Measurements from ENCODE around the gene PEX26. TPM values are rescaled to one million over a fixed set of nuclear protein-coding genes. Genes with fewer than 3 reads are reported as not detected.
A peak's percentile ranks its signal among the peaks of the same experiment; 100 is the strongest.

PEX26 gene
- total and polyA plus RNA-seq, 2 of the 13 experiments (the other 11 are each of a cell fraction or from before 2014, with no cell fraction given), result 10.6 to 25.1 TPM

DNA sequence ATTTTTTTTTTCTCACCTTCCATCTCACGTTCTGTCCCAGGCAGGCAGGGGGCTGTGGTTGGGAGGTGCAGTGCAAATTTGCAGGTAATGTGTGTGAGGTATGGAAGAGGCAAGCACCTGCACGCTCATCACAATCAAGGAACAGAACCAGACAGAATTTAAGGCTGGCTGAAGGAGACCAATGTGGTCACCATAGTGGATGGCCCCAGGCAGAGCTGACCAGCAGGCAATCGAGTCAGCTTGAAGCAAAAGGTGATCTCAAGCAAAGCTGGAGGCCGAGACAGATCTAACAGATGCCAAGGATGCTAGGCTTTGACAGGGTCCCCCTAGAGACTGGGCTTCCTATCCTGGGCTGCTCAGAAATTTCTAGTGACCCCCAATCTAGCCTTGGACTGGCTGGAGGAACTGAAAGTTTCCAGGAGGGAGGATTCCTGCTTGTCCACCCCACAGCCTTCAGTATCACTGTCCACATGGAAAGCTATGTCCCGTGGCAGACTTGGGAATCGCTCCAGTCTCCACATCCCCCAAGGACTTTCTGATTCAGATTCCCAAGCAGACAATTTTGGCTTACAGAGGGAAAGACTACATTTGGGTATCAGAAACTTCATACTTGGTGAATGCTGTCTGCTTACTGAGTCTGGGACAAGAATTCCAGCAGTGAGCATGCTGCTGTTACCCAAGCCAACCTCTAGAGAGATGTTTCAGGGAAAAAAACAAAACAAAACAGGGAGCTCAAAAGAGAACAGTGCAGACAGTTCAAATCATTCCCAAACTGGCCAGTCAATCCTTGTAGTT, 44.4 kb upstream of the PEX26 start:
- FAIRE-seq (peak; percentile 53), DNase-seq (ENCODE audit: low spot score) (no peak), ATAC-seq (peak; percentile 62)
- no peak for TF ChIP-seq CENPT (CRISPR knock-in tag; IDR thresholded peaks at IDR 0.05; ENCODE audit: low read depth)
- TF ChIP-seq, protein P1, sequence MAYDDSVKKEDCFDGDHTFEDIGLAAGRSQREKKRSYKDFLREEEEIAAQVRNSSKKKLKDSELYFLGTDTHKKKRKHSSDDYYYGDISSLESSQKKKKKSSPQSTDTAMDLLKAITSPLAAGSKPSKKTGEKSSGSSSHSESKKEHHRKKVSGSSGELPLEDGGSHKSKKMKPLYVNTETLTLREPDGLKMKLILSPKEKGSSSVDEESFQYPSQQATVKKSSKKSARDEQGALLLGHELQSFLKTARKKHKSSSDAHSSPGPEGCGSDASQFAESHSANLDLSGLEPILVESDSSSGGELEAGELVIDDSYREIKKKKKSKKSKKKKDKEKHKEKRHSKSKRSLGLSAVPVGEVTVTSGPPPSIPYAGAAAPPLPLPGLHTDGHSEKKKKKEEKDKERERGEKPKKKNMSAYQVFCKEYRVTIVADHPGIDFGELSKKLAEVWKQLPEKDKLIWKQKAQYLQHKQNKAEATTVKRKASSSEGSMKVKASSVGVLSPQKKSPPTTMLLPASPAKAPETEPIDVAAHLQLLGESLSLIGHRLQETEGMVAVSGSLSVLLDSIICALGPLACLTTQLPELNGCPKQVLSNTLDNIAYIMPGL (CRISPR knock-in tag; IDR thresholded peaks at IDR 0.05; ENCODE audit: borderline replicate concordance in 1 of 2, low read depth in 1 of 2), result no peak
- TF ChIP-seq, protein P2, sequence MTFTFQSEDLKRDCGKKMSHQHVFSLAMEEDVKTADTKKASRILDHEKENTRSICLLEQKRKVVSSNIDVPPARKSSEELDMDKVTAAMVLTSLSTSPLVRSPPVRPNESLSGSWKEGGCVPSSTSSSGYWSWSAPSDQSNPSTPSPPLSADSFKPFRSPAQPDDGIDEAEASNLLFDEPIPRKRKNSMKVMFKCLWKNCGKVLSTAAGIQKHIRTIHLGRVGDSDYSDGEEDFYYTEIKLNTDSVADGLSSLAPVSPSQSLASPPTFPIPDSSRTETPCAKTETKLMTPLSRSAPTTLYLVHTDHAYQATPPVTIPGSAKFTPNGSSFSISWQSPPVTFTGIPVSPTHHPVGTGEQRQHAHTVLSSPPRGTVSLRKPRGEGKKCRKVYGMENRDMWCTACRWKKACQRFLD (CRISPR knock-in tag; IDR thresholded peaks at IDR 0.05; ENCODE audit: borderline replicate concordance), result no peak
- no peak for TF ChIP-seq ZNF136 (CRISPR knock-in tag; IDR thresholded peaks at IDR 0.05; ENCODE audit: low read depth)
- TF ChIP-seq, protein P3, sequence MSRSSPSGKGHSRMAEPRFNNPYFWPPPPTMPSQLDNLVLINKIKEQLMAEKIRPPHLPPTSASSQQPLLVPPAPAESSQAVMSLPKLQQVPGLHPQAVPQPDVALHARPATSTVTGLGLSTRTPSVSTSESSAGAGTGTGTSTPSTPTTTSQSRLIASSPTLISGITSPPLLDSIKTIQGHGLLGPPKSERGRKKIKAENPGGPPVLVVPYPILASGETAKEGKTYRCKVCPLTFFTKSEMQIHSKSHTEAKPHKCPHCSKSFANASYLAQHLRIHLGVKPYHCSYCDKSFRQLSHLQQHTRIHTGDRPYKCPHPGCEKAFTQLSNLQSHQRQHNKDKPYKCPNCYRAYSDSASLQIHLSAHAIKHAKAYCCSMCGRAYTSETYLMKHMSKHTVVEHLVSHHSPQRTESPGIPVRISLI (CRISPR knock-in tag; IDR thresholded peaks at IDR 0.05; ENCODE audit: borderline replicate concordance), result peak; percentile 50; the same call in 1 of the 2 replicates
- TF ChIP-seq ZNF768 (CRISPR knock-in tag; IDR thresholded peaks at IDR 0.05), result no peak
- Histone ChIP-seq H3K27me3 (ENCODE audit: control insufficient read depth in 1 of 2, insufficient read depth in 2 of 2, low read length in 2 of 2) (peaks cover 0 to 8% of the 10 kb centered on the region in 2 experiments; a peak in 1 of 5 replicates), H3K27ac (ENCODE audit: extremely low read length, insufficient read depth, low read length) (no peak overlapping the region), H3K9ac (ENCODE audit: insufficient read depth, low read depth, low read length) (no peak overlapping the region), H3K79me2 (ENCODE audit: insufficient read depth, low read length) (no peaks in the 10 kb centered on the region), H3K4me1 (ENCODE audit: insufficient read depth, low read length) (peaks cover 40% of the 10 kb centered on the region), H4K20me1 (ENCODE audit: insufficient read depth, low read length) (no peaks in the 10 kb centered on the region), H3K9me3 (ENCODE audit: low read length) (no peaks in the 10 kb centered on the region), H3K4me2 (ENCODE audit: low read depth, low read length) (no peak overlapping the region), H3K36me3 (replicated peaks in 1 of 2; ENCODE audit: control insufficient read depth in 1 of 2, insufficient read depth in 2 of 2, low read length in 2 of 2) (no peaks in the 10 kb centered on the region), H2AFZ (ENCODE audit: low read length) (no peak overlapping the region), H3K4me3 (replicated peaks in 1 of 3; ENCODE audit: insufficient read depth in 1 of 3, low read depth in 2 of 3, low read length in 3 of 3) (peak overlapping the region in 1 of 3 experiments; percentile 16; a peak in 1 of 6 replicates)
- in situ Hi-C loops (cut with HindIII; ENCODE audit: extremely low pct_ligation_motif_present, low pct_unique_long_range_greater_than_20kb) (no loop called here), intact Hi-C loops (cut with micrococcal nuclease; ENCODE audit: unreplicated experiment) (no loop called here)
- BruUV-seq (replicated peaks), result no TSS peak
- POLR2A ChIA-PET, result interaction anchor here (1.0 to 1.8 kb wide), 3 partner anchors 11 to 29 kb away, joined by 3 to 4 read pairs (median 4); no protein-coding TSS in a partner anchor
- CTCF ChIA-PET (ENCODE audit: low intra/inter-chr PET ratio, low total read pairs), result no interaction called here
- WGBS (ENCODE audit: low lambda C conversion rate), result 58% methylated on average over 4 of the region's 6 CpGs
